NCI-H2196 treated with DMSO at 0.1 percent for 48 hours (cell line): ENCODE measurements around the gene SLC39A7.
A peak's percentile ranks its signal among the peaks of the same experiment; 100 is the strongest.

Experiments
- DNase-seq: peaks from one replicate; lab custom pipeline; 2025; ENCODE audit not compliant: unreplicated experiment; lab: John Stamatoyannopoulos, UW

SLC39A7 gene, protein sequence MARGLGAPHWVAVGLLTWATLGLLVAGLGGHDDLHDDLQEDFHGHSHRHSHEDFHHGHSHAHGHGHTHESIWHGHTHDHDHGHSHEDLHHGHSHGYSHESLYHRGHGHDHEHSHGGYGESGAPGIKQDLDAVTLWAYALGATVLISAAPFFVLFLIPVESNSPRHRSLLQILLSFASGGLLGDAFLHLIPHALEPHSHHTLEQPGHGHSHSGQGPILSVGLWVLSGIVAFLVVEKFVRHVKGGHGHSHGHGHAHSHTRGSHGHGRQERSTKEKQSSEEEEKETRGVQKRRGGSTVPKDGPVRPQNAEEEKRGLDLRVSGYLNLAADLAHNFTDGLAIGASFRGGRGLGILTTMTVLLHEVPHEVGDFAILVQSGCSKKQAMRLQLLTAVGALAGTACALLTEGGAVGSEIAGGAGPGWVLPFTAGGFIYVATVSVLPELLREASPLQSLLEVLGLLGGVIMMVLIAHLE

GRCh38 chr6:33200219-33201146, at the start of gene SLC39A7, which contains the start of gene RXRB:
SLC39A7 (plus strand) TSS chr6:33200867; CDS start chr6:33201246, 379 bp downstream.
RXRB (minus strand) TSS chr6:33200665; CDS start chr6:33200476, 189 bp downstream.
- DNase-seq, result peak; percentile 99

DNA sequence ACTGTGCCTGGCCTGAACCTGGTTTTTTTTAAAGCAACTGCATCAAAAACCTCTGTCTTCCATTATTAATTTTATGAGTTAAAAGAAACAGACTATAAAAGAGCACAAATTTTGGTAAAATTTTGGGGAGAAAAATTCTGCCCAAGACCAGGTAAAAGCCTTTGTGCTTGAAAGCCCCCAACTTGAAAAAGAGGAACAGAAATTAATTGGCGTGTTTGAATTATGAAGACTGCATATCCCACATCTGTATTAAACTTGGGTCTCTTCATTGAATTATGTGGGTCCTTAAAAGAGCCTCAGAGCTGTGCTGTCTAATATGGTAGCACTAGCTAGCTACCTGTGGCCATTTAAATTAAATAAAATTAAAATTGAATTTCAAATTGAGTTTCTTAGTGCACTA, 49.6 kb upstream of the SLC39A7 start:
- no peak for DNase-seq

DNA sequence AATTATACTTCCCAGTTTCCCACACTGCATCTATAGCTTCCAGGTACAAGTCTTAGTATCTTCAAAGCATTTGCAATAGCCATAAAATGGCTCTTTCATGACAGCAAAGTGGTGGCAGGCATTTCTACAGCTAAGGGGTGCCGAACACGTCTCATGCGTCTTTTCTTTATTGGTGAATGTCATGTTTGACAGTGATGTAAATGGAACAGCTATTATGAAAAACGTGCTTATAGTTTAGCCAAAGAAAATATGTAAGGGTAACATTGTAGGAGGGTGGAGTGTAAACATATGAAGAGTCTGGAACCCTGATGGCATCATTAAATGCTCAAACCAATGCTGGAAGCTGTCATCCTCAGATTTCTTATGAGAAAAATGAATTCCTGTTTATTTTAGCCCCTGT, 46.3 kb upstream of the SLC39A7 start:
- DNase-seq, result no peak

GRCh38 chr6:33156561-33156960, 44.1 kb upstream of the SLC39A7 start:
- DNase-seq, result no peak

- no peak for DNase-seq
Measured at GRCh38 chr6:33156964-33157363, 43.7 kb upstream of the SLC39A7 start.

GRCh38 chr6:33160096-33160495, 40.6 kb upstream of the SLC39A7 start:
- no peak for DNase-seq

DNA sequence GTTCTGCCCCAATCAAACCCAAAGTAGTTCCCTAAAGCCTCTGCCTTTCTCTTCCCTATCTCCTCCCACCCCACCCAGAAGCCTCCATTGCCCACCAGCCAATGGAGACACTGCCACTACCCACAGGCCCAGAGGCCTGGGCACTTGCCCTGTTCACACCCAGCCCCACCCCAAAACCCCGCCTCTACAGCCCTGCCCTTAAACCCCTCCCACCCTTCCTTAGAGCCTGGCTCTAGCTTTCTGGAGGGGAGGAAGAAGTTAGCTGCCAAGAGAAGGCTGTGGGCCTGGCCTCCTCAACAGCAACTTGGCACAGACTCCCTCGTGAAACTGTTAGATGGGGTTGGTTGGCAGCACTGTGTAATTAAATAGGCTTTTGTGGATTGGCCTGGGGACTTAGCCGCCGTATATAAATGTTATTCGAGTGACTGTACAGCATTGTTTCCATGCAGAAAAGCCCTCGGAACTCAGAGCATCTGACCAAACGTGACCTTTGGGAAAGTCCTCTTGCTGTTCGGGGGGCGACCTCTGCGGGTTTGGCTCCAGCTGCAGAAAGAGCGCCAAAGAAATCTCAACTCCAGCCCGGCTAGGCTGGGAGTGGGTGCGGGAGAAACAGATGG, 39.8 kb upstream of the SLC39A7 start:
- peak; percentile 95 for DNase-seq

- DNase-seq, result peak; percentile 67
Measured at GRCh38 chr6:33161354-33162331, 39.0 kb upstream of the SLC39A7 start.

DNA sequence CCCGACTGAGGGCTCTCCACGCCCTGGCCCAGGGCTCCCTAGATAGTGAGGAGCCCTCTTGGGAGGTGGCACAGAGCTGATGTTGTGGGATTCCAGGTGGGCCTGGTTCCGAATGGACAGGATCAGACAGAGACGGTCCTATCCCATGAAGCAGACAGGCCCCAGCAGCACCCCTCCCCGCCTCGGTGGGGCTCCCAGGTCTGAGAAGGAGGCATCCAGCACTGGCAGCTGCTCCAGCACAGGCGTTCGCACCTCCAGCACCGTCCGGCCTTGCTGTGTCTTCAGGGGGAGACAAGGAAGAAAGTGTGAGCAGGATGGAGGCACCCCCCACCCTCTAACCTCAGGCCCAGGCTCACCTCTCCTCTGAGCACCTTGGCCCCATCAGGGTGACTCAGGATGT, 37.1 kb upstream of the SLC39A7 start:
- no peak for DNase-seq

GRCh38 chr6:33164176-33164575, 36.5 kb upstream of the SLC39A7 start:
- DNase-seq, result no peak

- no peak for DNase-seq
Measured at GRCh38 chr6:33164665-33165373, 35.8 kb upstream of the SLC39A7 start.

- DNase-seq, result no peak
Measured at GRCh38 chr6:33165581-33166258, 34.9 kb upstream of the SLC39A7 start.

- no peak for DNase-seq
Measured at GRCh38 chr6:33166363-33166762, 34.3 kb upstream of the SLC39A7 start.

GRCh38 chr6:33166811-33167210, 33.9 kb upstream of the SLC39A7 start:
- no peak for DNase-seq

GRCh38 chr6:33167374-33168283, 33.0 kb upstream of the SLC39A7 start:
- DNase-seq, result no peak

DNA sequence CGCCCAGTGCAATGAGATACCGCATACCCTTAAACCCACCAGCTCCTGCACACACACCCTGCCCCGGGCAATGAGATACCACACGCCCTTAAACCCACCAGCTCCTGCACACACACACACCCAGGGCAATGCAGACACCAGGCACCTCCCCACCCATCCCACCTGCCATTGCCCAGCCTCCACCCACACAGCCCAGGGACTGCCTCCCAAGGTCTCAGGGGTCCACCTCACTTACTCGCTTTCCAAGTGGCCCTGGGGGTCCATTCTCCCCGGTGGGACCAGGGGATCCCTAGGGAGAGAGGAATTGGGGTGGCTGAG, 32.4 kb upstream of the SLC39A7 start:
- DNase-seq, result no peak

GRCh38 chr6:33168639-33169038, 32.0 kb upstream of the SLC39A7 start:
- no peak for DNase-seq
